IMR-90 (cell line): ENCODE results near the gene GRID2IP. TPM values are rescaled to one million over a fixed set of nuclear protein-coding genes. Genes with fewer than 3 reads are reported as not detected.

Experiments used
- ATAC-seq: fragments of 200-7000 bp; cut with Tn5 transposase; 2 replicates; pipeline ENCODE4 v1.9.1; 2020; ENCODE audit warnings: low read depth, mild to moderate bottlenecking, moderate library complexity
- Bru-seq: library from RNA; stranded (reverse); fragments of 400-500 nt; gene quantifications from one replicate; lab custom pipeline; 2021; lab: Mats Ljungman, UMichigan
- BruChase-seq, 2 experiments: library from RNA; stranded (reverse); fragments of 400-500 nt; gene quantifications; one replicate each; lab custom pipeline; 2021; lab: Mats Ljungman, UMichigan
- BruUV-seq: library from RNA; stranded (reverse); fragments of 400-500 nt; replicated peaks from 2 replicates; lab custom pipeline; 2021; lab: Mats Ljungman, UMichigan
- CTCF ChIA-PET: fragments of 300-600 bp; formaldehyde crosslinking; extraction: SDS; loops from one replicate; lab custom pipeline; 2021; ENCODE audit warnings: antibody characterized with exemption; lab: Yijun Ruan, JAX
- POLR2A ChIA-PET: fragments of 300-600 bp; sonication (Branson Sonifier 250); formaldehyde crosslinking; loops from one replicate; lab custom pipeline; 2022; ENCODE audit warnings: antibody characterized with exemption; ENCODE audit not compliant: unreplicated experiment; lab: Charles Lee
- DNase-seq: peaks from one replicate; pipeline ENCODE4 v3.0.0; 2013
- H2AFZ ChIP-seq: replicated peaks from 2 replicates; pipeline ENCODE3; 2013; ENCODE audit warnings: low read length, mild to moderate bottlenecking; ENCODE audit not compliant: poor library complexity
- H2AK5ac ChIP-seq: 2 replicates; pipeline ENCODE4 v1.6.1; 2013; ENCODE audit warnings: low read depth, low read length, inconsistent platforms
- H2AK9ac ChIP-seq: replicated peaks from 2 replicates; pipeline ENCODE3; 2013; ENCODE audit warnings: mild to moderate bottlenecking, low read depth, low read length, moderate library complexity; ENCODE audit not compliant: poor library complexity
- H2BK120ac ChIP-seq: 2 replicates; pipeline ENCODE4 v1.6.1; 2013; ENCODE audit warnings: low read depth, low read length, inconsistent platforms
- H2BK15ac ChIP-seq: 3 replicates; pipeline ENCODE4 v1.6.1; 2013; ENCODE audit warnings: low read depth, low read length, inconsistent platforms
- H2BK20ac ChIP-seq: 2 replicates; pipeline ENCODE4 v1.6.1; 2013; ENCODE audit warnings: low read depth, mild to moderate bottlenecking, inconsistent platforms, low read length, moderate library complexity
- H2BK5ac ChIP-seq: 2 replicates; pipeline ENCODE4 v1.6.1; 2013; ENCODE audit warnings: mild to moderate bottlenecking, low read depth, low read length, inconsistent platforms; ENCODE audit not compliant: poor library complexity, severe bottlenecking
- H3K14ac ChIP-seq: replicated peaks from 2 replicates; pipeline ENCODE4 v1.6.1; 2013; ENCODE audit warnings: low read depth, low read length, inconsistent platforms
- H3K18ac ChIP-seq: 2 replicates; pipeline ENCODE4 v1.6.1; 2013; ENCODE audit warnings: low read depth, low read length, control low read depth
- H3K23ac ChIP-seq: 2 replicates; pipeline ENCODE4 v1.6.1; 2013; ENCODE audit warnings: low read depth, low read length, inconsistent platforms
- H3K27ac ChIP-seq: 2 replicates; pipeline ENCODE4 v1.5.1; 2013; ENCODE audit warnings: mild to moderate bottlenecking, control low read depth, low read length; ENCODE audit not compliant: insufficient read depth
- H3K27me3 ChIP-seq: 2 replicates; pipeline ENCODE4 v1.6.1; 2013; ENCODE audit warnings: low read length; ENCODE audit not compliant: control insufficient read depth, insufficient read depth
- H3K36me3 ChIP-seq: 2 replicates; pipeline ENCODE4 v1.6.1; 2013; ENCODE audit warnings: low read length, mixed read lengths; ENCODE audit not compliant: control insufficient read depth, insufficient read depth
- H3K4ac ChIP-seq: 2 replicates; pipeline ENCODE4 v1.6.1; 2013; ENCODE audit warnings: low read depth, low read length, inconsistent platforms
- H3K4me1 ChIP-seq: 2 replicates; pipeline ENCODE4 v1.6.1; 2013; ENCODE audit warnings: low read length, mixed read lengths; ENCODE audit not compliant: control insufficient read depth, insufficient read depth
- H3K4me2 ChIP-seq: 2 replicates; pipeline ENCODE4 v1.6.1; 2013; ENCODE audit warnings: low read depth, mild to moderate bottlenecking, control low read depth, low read length, moderate library complexity
- H3K4me3 ChIP-seq: 2 replicates; pipeline ENCODE4 v1.5.1; 2013; ENCODE audit warnings: low read depth, mild to moderate bottlenecking, control low read depth, low read length, moderate library complexity; ENCODE audit not compliant: insufficient read depth
- H3K56ac ChIP-seq: 2 replicates; pipeline ENCODE4 v1.6.1; 2013; ENCODE audit warnings: low read length, inconsistent platforms; ENCODE audit not compliant: insufficient read depth; ENCODE audit errors: extremely low read depth
- H3K79me1 ChIP-seq, 2 experiments: 2 replicates each; pipeline ENCODE4 v1.6.1; 2013; ENCODE audit warnings: low read length in 2 of 2, inconsistent platforms in 1 of 2, low read depth in 1 of 2
- H3K9ac ChIP-seq: 2 replicates; pipeline ENCODE4 v1.6.1; 2013; ENCODE audit warnings: low read depth, low read length, control low read depth
- H3K9me1 ChIP-seq: 2 replicates; pipeline ENCODE4 v1.6.1; 2013; ENCODE audit warnings: low read length, inconsistent platforms; ENCODE audit not compliant: insufficient read depth
- H3K9me3 ChIP-seq: 2 replicates; pipeline ENCODE4 v1.6.1; 2013; ENCODE audit warnings: low read length; ENCODE audit not compliant: control insufficient read depth, insufficient read depth
- H4K20me1 ChIP-seq: 2 replicates; pipeline ENCODE4 v1.6.1; 2013; ENCODE audit warnings: low read length, inconsistent platforms; ENCODE audit not compliant: insufficient read depth
- H4K5ac ChIP-seq: 2 replicates; pipeline ENCODE4 v1.6.1; 2013; ENCODE audit warnings: mild to moderate bottlenecking, low read depth, low read length, control low read depth
- H4K8ac ChIP-seq, 2 experiments: 2 replicates each; pipeline ENCODE4 v1.6.1; 2013; ENCODE audit warnings: low read depth in 2 of 2, low read length in 2 of 2, control low read depth in 1 of 2, inconsistent platforms in 1 of 2
- H4K91ac ChIP-seq: 2 replicates; pipeline ENCODE4 v1.6.1; 2013; ENCODE audit warnings: low read depth, low read length, inconsistent platforms; ENCODE audit not compliant: insufficient read depth
- CHD1 ChIP-seq: IDR thresholded peaks from 2 replicates; pipeline ENCODE4 v1.6.1; 2012; ENCODE audit warnings: low read depth, low read length, improper control_type of control experiment
- FOS ChIP-seq: fragments of 150-350 bp; IDR thresholded peaks from 2 replicates; pipeline ENCODE4 v1.6.1; 2016; ENCODE audit warnings: low read depth, low read length
- MAFK ChIP-seq: IDR thresholded peaks from 2 replicates; pipeline ENCODE4 v1.6.1; 2012; ENCODE audit warnings: low read depth, low read length, improper control_type of control experiment
- MAZ ChIP-seq: IDR thresholded peaks from 2 replicates; pipeline ENCODE4 v1.6.1; 2012; ENCODE audit warnings: low read depth, mild to moderate bottlenecking, low read length, improper control_type of control experiment, moderate library complexity, borderline replicate concordance
- MXI1 ChIP-seq: IDR thresholded peaks from 2 replicates; pipeline ENCODE4 v1.6.1; 2012; ENCODE audit warnings: low read depth, mild to moderate bottlenecking, low read length, moderate library complexity, borderline replicate concordance
- NFE2L2 ChIP-seq: fragments of 150-350 bp; IDR thresholded peaks from 2 replicates; pipeline ENCODE4 v1.6.1; 2016; ENCODE audit warnings: low read depth, mild to moderate bottlenecking, low read length
- POLR2A ChIP-seq: IDR thresholded peaks from 2 replicates; pipeline ENCODE4 v1.6.1; 2012; ENCODE audit warnings: mild to moderate bottlenecking, low read depth, low read length
- WGBS, 2 experiments: methylation state at CpG; one replicate each; pipeline versions ENCODE4 v1.1.5 to v1.1.7; 2013; ENCODE audit warnings: missing lambda C conversion rate in 2 of 2; ENCODE audit not compliant: insufficient read length in 1 of 2; ENCODE audit errors: extremely low coverage in 2 of 2; 5-methylcytosine and 5-hydroxymethylcytosine counted together
- dilution Hi-C: fragments of 300-500 bp; cut with HindIII; formaldehyde crosslinking; loops from one replicate; pipeline ENCODE4 v1.14.3; 2018; ENCODE audit warnings: low sequenced_read_pairs; ENCODE audit not compliant: unreplicated experiment
- in situ Hi-C: fragments of 300-500 bp; cut with MboI; formaldehyde crosslinking; loops from 3 replicates; pipeline ENCODE4 v1.14.3; 2019; ENCODE audit warnings: low sequenced_read_pairs, inconsistent platforms, mixed read lengths
- intact Hi-C: fragments of 100-400 bp; cut with micrococcal nuclease; formaldehyde crosslinking; loops from 2 replicates; pipeline ENCODE4 v1.10.0; 2022
- long read RNA-seq: library from polyadenylated mRNA; unstranded; transcript quantifications from one replicate; pipeline ENCODE4 v2.0.0, GENCODE V29; 2021; ENCODE audit not compliant: unreplicated experiment
- polyA plus RNA-seq, 3 experiments: library from polyadenylated mRNA; depleted of rRNA; stranded (reverse); fragments of >200 nt; gene quantifications; 2 replicates each; pipeline ENCODE4 v1.2.3, GENCODE V29; 2012; ENCODE audit warnings: low replicate concordance in 1 of 3
- total RNA-seq: library from RNA; depleted of rRNA; stranded (reverse); fragments of >200 nt; gene quantifications from 2 replicates; pipeline ENCODE4 v1.2.3, GENCODE V29; 2012; rRNA removed
- TF ChIP-seq, protein P1 (sequence below): conservative IDR thresholded peaks from 2 replicates; pipeline ENCODE4 v1.5.1; 2012; ENCODE audit warnings: mild to moderate bottlenecking, low read depth, low read length, improper control_type of control experiment

Gene GRID2IP
- total RNA-seq: not detected in 2 replicates
- not detected in 2 replicates for polyA plus RNA-seq (2012; rRNA removed)
- not detected in 2 replicates for polyA plus RNA-seq (2012; cell fraction: cytosol; rRNA removed)
- polyA plus RNA-seq (2012; cell fraction: nucleus; rRNA removed; ENCODE audit: low replicate concordance): 0.02 and 0.05 TPM in 2 replicates
- Bru-seq, nascent RNA: percentile 5 among the genes with signal in this experiment
- BruChase-seq, experiment 1, labeled RNA remaining after a 6-hour chase: percentile 3 among the genes with signal in this experiment
- percentile 10 among the genes with signal in this experiment for BruChase-seq, experiment 2, labeled RNA remaining after a 2-hour chase
- long read RNA-seq: 0 reads

DNA sequence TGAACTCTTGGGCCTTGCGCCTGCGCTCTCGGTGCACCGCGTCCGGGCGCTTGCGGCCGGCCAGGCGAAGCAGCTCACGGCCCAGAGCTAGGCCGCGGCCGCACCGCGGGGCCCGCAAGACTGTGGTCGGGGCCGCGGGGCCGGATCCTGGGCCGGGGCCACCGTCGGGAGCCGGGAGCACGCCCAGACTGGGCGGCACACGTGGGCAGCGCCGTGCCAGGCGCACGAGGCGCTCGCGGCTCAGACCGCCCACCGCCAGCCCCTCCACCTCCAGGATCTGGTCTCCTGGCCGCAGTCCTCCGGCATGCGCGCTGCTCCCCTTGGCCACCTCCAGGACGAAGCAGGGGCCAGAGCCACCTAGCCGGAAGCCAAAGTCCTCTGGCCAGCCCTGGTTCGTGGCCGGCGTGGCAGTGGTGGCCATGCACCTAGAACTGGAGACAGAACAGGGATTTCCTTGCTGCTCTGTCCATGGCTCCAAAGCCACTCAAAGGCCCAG, at the start of gene GRID2IP:
GRID2IP (minus strand) TSS at position 446 of the 496 bp plus-strand sequence; CDS start at position 421, 25 bp downstream.
- dilution Hi-C loops: no loop called here
- H3K4ac ChIP-seq: no peak within 1 kb of the TSS
- no peaks in the 10 kb centered on the region for H3K79me1 ChIP-seq
- H2AFZ ChIP-seq: peak within 1 kb of the TSS; percentile 21
- H3K27me3 ChIP-seq: peaks cover 7% of the 10 kb centered on the region; the same call in 1 of the 2 replicates
- H2BK5ac ChIP-seq: no peak within 1 kb of the TSS
- H2AK5ac ChIP-seq: no peak within 1 kb of the TSS
- no peak within 1 kb of the TSS for H2BK20ac ChIP-seq
- no peak for TF ChIP-seq CHD1
- no peak for TF ChIP-seq NFE2L2
- TF ChIP-seq, protein P1, sequence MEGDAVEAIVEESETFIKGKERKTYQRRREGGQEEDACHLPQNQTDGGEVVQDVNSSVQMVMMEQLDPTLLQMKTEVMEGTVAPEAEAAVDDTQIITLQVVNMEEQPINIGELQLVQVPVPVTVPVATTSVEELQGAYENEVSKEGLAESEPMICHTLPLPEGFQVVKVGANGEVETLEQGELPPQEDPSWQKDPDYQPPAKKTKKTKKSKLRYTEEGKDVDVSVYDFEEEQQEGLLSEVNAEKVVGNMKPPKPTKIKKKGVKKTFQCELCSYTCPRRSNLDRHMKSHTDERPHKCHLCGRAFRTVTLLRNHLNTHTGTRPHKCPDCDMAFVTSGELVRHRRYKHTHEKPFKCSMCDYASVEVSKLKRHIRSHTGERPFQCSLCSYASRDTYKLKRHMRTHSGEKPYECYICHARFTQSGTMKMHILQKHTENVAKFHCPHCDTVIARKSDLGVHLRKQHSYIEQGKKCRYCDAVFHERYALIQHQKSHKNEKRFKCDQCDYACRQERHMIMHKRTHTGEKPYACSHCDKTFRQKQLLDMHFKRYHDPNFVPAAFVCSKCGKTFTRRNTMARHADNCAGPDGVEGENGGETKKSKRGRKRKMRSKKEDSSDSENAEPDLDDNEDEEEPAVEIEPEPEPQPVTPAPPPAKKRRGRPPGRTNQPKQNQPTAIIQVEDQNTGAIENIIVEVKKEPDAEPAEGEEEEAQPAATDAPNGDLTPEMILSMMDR: no peak
- no peak for TF ChIP-seq MAFK
- TF ChIP-seq MAZ: no peak
- no peak for TF ChIP-seq POLR2A
- no peak for TF ChIP-seq MXI1
- TF ChIP-seq FOS: no peak
- WGBS, 2 experiments: 75% methylated on average over 42 of the region's 46 CpGs; no CpG with 5 or more reads in 1 of the 2 experiments
- H3K18ac ChIP-seq: no peak within 1 kb of the TSS
- H3K14ac ChIP-seq: no peak within 1 kb of the TSS
- H3K9me1 ChIP-seq: no peaks in the 10 kb centered on the region
- no peak within 1 kb of the TSS for H3K4me2 ChIP-seq
- BruUV-seq: no TSS peak
- no peak within 1 kb of the TSS for H4K8ac ChIP-seq
- no peak within 1 kb of the TSS for H4K5ac ChIP-seq
- POLR2A ChIA-PET: no interaction called here
- H4K91ac ChIP-seq: no peak within 1 kb of the TSS
- H2BK15ac ChIP-seq: no peak within 1 kb of the TSS
- intact Hi-C loops: no loop called here
- no peak within 1 kb of the TSS for H3K9ac ChIP-seq
- DNase-seq: no peak
- H2BK120ac ChIP-seq: no peak within 1 kb of the TSS
- H3K27ac ChIP-seq: no peak within 1 kb of the TSS
- no peak within 1 kb of the TSS for H2AK9ac ChIP-seq
- no peaks in the 10 kb centered on the region for H3K4me1 ChIP-seq
- H3K9me3 ChIP-seq: no peaks in the 10 kb centered on the region
- H3K36me3 ChIP-seq: no peaks in the 10 kb centered on the region
- in situ Hi-C loops: no loop called here
- H3K4me3 ChIP-seq: no peak within 1 kb of the TSS
- H3K56ac ChIP-seq: no peak within 1 kb of the TSS
- ATAC-seq: no peak
- no peak within 1 kb of the TSS for H3K23ac ChIP-seq
- no peaks in the 10 kb centered on the region for H4K20me1 ChIP-seq
- CTCF ChIA-PET: no interaction called here
